ENCODE measurements around the gene CTNS. TPM values are rescaled to one million over a fixed set of nuclear protein-coding genes. Genes with fewer than 3 reads are reported as not detected.

Gene CTNS
- total and polyA plus RNA-seq, 5 donors from 2014 or later, result 10.0 to 11.5 (median 10.3) TPM

GRCh38 chr17:3641717-3642486, 5.3 kb downstream of the CTNS start:
- no peak overlapping the region for H3K27ac Mint-ChIP-seq
- DNase-seq, result no peak
- H3K27me3 ChIP-seq (ENCODE audit: control insufficient read depth, insufficient read depth, low read length), result no peaks in the 10 kb centered on the region
- H3K4me1 ChIP-seq (ENCODE audit: control insufficient read depth, insufficient read depth, low read length, poor library complexity, severe bottlenecking), result peaks cover 4% of the 10 kb centered on the region
- no peak overlapping the region for H3K27ac ChIP-seq (ENCODE audit: insufficient read depth, low read length, poor library complexity, severe bottlenecking)
- H3K36me3 Mint-ChIP-seq, result peaks cover 6% of the 10 kb centered on the region
- no peaks in the 10 kb centered on the region for H3K9me3 ChIP-seq (ENCODE audit: control insufficient read depth in 2 of 2, low read length in 2 of 2)
- H3K4me1 Mint-ChIP-seq, result peaks cover 7 to 23% (median 17%) of the 10 kb centered on the region in 4 donors
- peaks cover 0 to 1% (median 0%) of the 10 kb centered on the region in 7 donors for H3K9me3 Mint-ChIP-seq
- H3K27me3 Mint-ChIP-seq, result no peaks in the 10 kb centered on the region
- no peak for ATAC-seq (ENCODE audit: low read depth in 2 of 2)
- H3K4me3 Mint-ChIP-seq, result no peak overlapping the region
- no peak overlapping the region for H3K4me3 ChIP-seq (ENCODE audit: low read depth, low read length)
- peaks cover 4% of the 10 kb centered on the region for H3K36me3 ChIP-seq (ENCODE audit: control insufficient read depth, insufficient read depth, low read length)

DNA sequence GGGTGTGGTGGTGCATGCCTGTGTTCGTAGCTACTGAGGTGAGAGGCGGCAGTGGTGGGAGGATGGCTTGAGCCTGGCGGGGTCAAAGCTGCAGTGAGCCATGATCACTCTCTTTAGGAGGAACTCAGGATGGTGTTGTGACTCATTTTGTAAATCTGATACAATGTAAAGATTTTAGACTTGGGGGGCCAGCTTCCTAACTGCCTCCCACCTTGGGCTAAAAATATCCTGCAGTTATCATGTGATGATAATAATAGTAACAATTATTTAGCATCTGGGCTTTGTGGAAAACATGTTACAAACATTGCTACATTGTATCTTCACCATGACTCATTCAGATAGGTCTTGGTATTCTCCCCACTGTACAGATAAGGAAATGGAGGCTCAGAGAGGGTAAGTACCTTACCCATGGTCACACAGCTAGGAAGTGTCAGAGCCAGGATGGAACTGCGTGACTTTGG, 7.4 kb downstream of the CTNS start:
- ATAC-seq (ENCODE audit: low read depth in 2 of 2), result no peak
- H3K27ac Mint-ChIP-seq, result no peak overlapping the region
- no peaks in the 10 kb centered on the region for H3K27me3 Mint-ChIP-seq

DNA sequence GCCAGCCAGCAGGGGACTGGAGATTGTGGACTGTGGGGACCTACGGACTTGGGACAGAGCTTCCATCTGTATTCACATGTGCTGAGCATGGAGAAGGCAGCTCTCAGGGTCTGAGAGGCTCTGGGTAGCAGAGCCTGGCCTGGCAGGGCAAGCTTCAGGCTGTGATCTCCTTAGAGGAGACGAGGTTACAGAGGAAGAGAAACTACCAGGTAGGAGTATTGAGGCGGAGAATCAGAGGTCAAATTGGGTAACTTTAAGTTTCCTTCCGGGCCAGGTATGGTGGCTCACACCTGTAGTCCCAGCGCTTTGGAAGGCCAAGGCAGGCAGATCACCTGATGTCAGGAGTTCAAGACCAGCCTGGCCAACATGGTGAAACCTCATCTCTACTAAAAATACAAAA, 8.8 kb downstream of the CTNS start:
- H3K36me3 Mint-ChIP-seq, result peaks cover 4% of the 10 kb centered on the region
- no peak for DNase-seq
- ATAC-seq (ENCODE audit: low read depth in 2 of 2), result no peak
- peaks cover 4% of the 10 kb centered on the region for H3K36me3 ChIP-seq (ENCODE audit: control insufficient read depth, insufficient read depth, low read length)
- H3K4me3 ChIP-seq (ENCODE audit: low read depth, low read length), result no peak overlapping the region
- no peak overlapping the region for H3K4me3 Mint-ChIP-seq
- no peaks in the 10 kb centered on the region for H3K9me3 ChIP-seq (ENCODE audit: control insufficient read depth in 2 of 2, low read length in 2 of 2)
- H3K27me3 ChIP-seq (ENCODE audit: control insufficient read depth, insufficient read depth, low read length), result no peaks in the 10 kb centered on the region
- H3K4me1 Mint-ChIP-seq, result peaks cover under 1 to 5% (median 3%) of the 10 kb centered on the region in 4 donors
- H3K4me1 ChIP-seq (ENCODE audit: control insufficient read depth, insufficient read depth, low read length, poor library complexity, severe bottlenecking), result no peaks in the 10 kb centered on the region
- no peak overlapping the region for H3K27ac ChIP-seq (ENCODE audit: insufficient read depth, low read length, poor library complexity, severe bottlenecking)
- H3K27me3 Mint-ChIP-seq, result no peaks in the 10 kb centered on the region
- H3K9me3 Mint-ChIP-seq, result peaks cover 0 to 1% (median 0%) of the 10 kb centered on the region in 7 donors
- peak overlapping the region in 1 of 3 donors; percentile 62 for H3K27ac Mint-ChIP-seq

More for the DNA sequence above, 7.4 kb downstream of the CTNS start:
- no peak overlapping the region for H3K4me3 Mint-ChIP-seq
- peaks cover 0 to 1% (median 0%) of the 10 kb centered on the region in 7 donors for H3K9me3 Mint-ChIP-seq
- Histone ChIP-seq H3K27me3 (ENCODE audit: control insufficient read depth, insufficient read depth, low read length) (no peaks in the 10 kb centered on the region), H3K27ac (ENCODE audit: insufficient read depth, low read length, poor library complexity, severe bottlenecking) (no peak overlapping the region), H3K36me3 (ENCODE audit: control insufficient read depth, insufficient read depth, low read length) (peaks cover 4% of the 10 kb centered on the region), H3K4me1 (ENCODE audit: control insufficient read depth, insufficient read depth, low read length, poor library complexity, severe bottlenecking) (no peaks in the 10 kb centered on the region), H3K9me3 (ENCODE audit: control insufficient read depth in 2 of 2, low read length in 2 of 2) (no peaks in the 10 kb centered on the region), H3K4me3 (ENCODE audit: low read depth, low read length) (no peak overlapping the region)
- H3K4me1 Mint-ChIP-seq, result peaks cover 7 to 12% (median 9%) of the 10 kb centered on the region in 4 donors
- no peak for DNase-seq
- H3K36me3 Mint-ChIP-seq, result peaks cover 10% of the 10 kb centered on the region

DNA sequence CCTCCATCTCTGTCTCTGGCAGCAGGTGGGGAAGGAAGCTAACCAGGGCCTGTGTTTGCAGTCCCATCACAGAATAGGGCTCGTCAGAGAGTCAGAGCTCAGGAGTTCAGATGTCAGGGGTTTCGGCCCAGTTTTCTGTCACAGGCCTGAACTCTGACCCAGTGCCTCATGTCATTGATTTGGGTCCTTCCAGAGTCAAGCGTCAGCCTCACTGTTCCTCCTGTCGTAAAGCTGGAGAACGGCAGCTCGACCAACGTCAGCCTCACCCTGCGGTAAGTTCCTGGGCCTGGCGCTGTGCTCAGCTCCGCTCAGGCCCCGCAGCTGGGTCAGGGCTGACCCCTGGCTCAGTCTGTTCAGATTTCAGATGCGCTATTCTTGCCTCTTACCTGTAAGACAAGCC, 10.7 kb downstream of the CTNS start:
- Histone ChIP-seq H3K4me1 (ENCODE audit: control insufficient read depth, insufficient read depth, low read length, poor library complexity, severe bottlenecking) (no peaks in the 10 kb centered on the region), H3K9me3 (ENCODE audit: control insufficient read depth in 2 of 2, low read length in 2 of 2) (no peaks in the 10 kb centered on the region), H3K27me3 (ENCODE audit: control insufficient read depth, insufficient read depth, low read length) (no peaks in the 10 kb centered on the region), H3K4me3 (ENCODE audit: low read depth, low read length) (no peak overlapping the region), H3K27ac (ENCODE audit: insufficient read depth, low read length, poor library complexity, severe bottlenecking) (no peak overlapping the region), H3K36me3 (ENCODE audit: control insufficient read depth, insufficient read depth, low read length) (no peaks in the 10 kb centered on the region)
- Mint-ChIP-seq H3K9me3 (peaks cover 0 to 1% (median 0%) of the 10 kb centered on the region in 7 donors), H3K36me3 (peaks cover 4% of the 10 kb centered on the region), H3K27me3 (no peaks in the 10 kb centered on the region), H3K4me3 (no peak overlapping the region), H3K27ac (no peak overlapping the region), H3K4me1 (peaks cover 0 to 5% (median 2%) of the 10 kb centered on the region in 4 donors)
- ATAC-seq (ENCODE audit: low read depth in 2 of 2), result no peak
- no peak for DNase-seq

- Mint-ChIP-seq H3K4me3 (no peak overlapping the region), H3K4me1 (peaks cover 0 to 5% (median 2%) of the 10 kb centered on the region in 4 donors), H3K27me3 (no peaks in the 10 kb centered on the region), H3K9me3 (peaks cover 0 to 1% (median 0%) of the 10 kb centered on the region in 7 donors), H3K36me3 (peaks cover 4% of the 10 kb centered on the region), H3K27ac (no peak overlapping the region)
- DNase-seq, result peak in 1 of 3 donors; percentile 65
- Histone ChIP-seq H3K27ac (ENCODE audit: insufficient read depth, low read length, poor library complexity, severe bottlenecking) (no peak overlapping the region), H3K36me3 (ENCODE audit: control insufficient read depth, insufficient read depth, low read length) (no peaks in the 10 kb centered on the region), H3K4me1 (ENCODE audit: control insufficient read depth, insufficient read depth, low read length, poor library complexity, severe bottlenecking) (no peaks in the 10 kb centered on the region), H3K27me3 (ENCODE audit: control insufficient read depth, insufficient read depth, low read length) (no peaks in the 10 kb centered on the region), H3K9me3 (ENCODE audit: control insufficient read depth in 2 of 2, low read length in 2 of 2) (no peaks in the 10 kb centered on the region), H3K4me3 (ENCODE audit: low read depth, low read length) (no peak overlapping the region)
- no peak for ATAC-seq (ENCODE audit: low read depth in 2 of 2)
Observed at GRCh38 chr17:3647769-3648555, 11.4 kb downstream of the CTNS start.

DNA sequence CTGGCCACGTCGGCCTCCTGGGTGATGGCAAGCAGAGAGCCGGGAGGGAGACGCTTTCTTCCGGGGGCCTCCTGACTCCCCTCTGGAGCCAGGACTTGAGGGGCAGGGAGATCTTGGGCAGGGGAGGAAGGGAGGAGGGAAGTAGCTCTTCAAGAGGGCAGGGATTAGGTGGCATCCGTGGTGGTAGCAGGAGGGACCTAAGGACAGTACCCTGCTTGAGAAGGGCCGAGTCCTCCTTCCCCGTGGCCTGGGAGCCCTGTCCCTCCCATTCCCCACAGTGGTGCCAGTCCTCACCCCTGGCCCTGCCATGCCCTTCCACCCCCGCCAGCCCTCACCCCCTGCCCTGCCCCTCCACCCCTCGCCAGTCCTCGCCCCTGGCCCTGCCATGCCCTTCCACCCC, 19.2 kb downstream of the CTNS start:
- H3K4me1 ChIP-seq (ENCODE audit: control insufficient read depth, insufficient read depth, low read length, poor library complexity, severe bottlenecking), result no peaks in the 10 kb centered on the region
- no peaks in the 10 kb centered on the region for H3K9me3 ChIP-seq (ENCODE audit: control insufficient read depth in 2 of 2, low read length in 2 of 2)
- no peaks in the 10 kb centered on the region for H3K36me3 Mint-ChIP-seq
- DNase-seq, result no peak
- H3K9me3 Mint-ChIP-seq, result peaks cover 0 to 1% (median 0%) of the 10 kb centered on the region in 7 donors
- no peak overlapping the region for H3K4me3 ChIP-seq (ENCODE audit: low read depth, low read length)
- no peaks in the 10 kb centered on the region for H3K4me1 Mint-ChIP-seq
- no peaks in the 10 kb centered on the region for H3K27me3 Mint-ChIP-seq
- no peak overlapping the region for H3K27ac ChIP-seq (ENCODE audit: insufficient read depth, low read length, poor library complexity, severe bottlenecking)
- no peaks in the 10 kb centered on the region for H3K36me3 ChIP-seq (ENCODE audit: control insufficient read depth, insufficient read depth, low read length)
- no peaks in the 10 kb centered on the region for H3K27me3 ChIP-seq (ENCODE audit: control insufficient read depth, insufficient read depth, low read length)
- ATAC-seq (ENCODE audit: low read depth in 2 of 2), result no peak
- no peak overlapping the region for H3K4me3 Mint-ChIP-seq
- no peak overlapping the region for H3K27ac Mint-ChIP-seq

DNA sequence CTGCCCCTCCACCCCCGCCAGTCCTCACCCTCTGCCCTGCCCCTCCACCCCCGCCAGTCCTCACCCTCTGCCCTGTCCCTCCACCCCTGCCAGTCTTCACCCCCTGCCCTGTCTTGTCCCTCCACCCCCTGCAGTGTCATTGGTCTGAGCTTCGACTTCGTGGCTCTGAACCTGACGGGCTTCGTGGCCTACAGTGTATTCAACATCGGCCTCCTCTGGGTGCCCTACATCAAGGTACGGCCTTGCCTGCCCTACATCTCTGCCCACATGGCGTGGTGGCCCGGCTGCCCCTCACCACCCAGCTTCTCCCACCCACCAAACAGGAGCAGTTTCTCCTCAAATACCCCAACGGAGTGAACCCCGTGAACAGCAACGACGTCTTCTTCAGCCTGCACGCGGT, 19.8 kb downstream of the CTNS start:
- Histone ChIP-seq H3K9me3 (ENCODE audit: control insufficient read depth in 2 of 2, low read length in 2 of 2) (no peaks in the 10 kb centered on the region), H3K4me1 (ENCODE audit: control insufficient read depth, insufficient read depth, low read length, poor library complexity, severe bottlenecking) (no peaks in the 10 kb centered on the region), H3K4me3 (ENCODE audit: low read depth, low read length) (no peak overlapping the region), H3K27ac (ENCODE audit: insufficient read depth, low read length, poor library complexity, severe bottlenecking) (no peak overlapping the region), H3K36me3 (ENCODE audit: control insufficient read depth, insufficient read depth, low read length) (no peaks in the 10 kb centered on the region), H3K27me3 (ENCODE audit: control insufficient read depth, insufficient read depth, low read length) (no peaks in the 10 kb centered on the region)
- Mint-ChIP-seq H3K4me1 (no peaks in the 10 kb centered on the region), H3K9me3 (peaks cover 0 to 1% (median 0%) of the 10 kb centered on the region in 7 donors), H3K27me3 (no peaks in the 10 kb centered on the region), H3K36me3 (no peaks in the 10 kb centered on the region), H3K27ac (no peak overlapping the region), H3K4me3 (no peak overlapping the region)
- DNase-seq, result no peak
- ATAC-seq (ENCODE audit: low read depth in 2 of 2), result no peak
